Right cardiac atrium (tissue), 5 donors: Measurements from ENCODE around the gene FAM227B. TPM values are rescaled to one million over a fixed set of nuclear protein-coding genes. Genes with fewer than 3 reads are reported as not detected.

ENCODE experiments used
- ATAC-seq, 2 donors: fragments of 200-7000 bp; cut with Tn5 transposase; one replicate each; pipeline versions ENCODE4 v1.8.0 to v1.9.1; 2020; ENCODE audit warnings: moderate library complexity in 2 of 2, mild to moderate bottlenecking in 1 of 2
- DNase-seq, 3 donors: peaks; one replicate each; pipeline ENCODE4 v3.0.0-alpha.2; 2020
- H3K27ac ChIP-seq: one replicate; pipeline ENCODE4 v1.5.1; 2013; ENCODE audit warnings: mild to moderate bottlenecking, low read length, control low read depth, moderate library complexity
- H3K27me3 ChIP-seq: one replicate; pipeline ENCODE4 v1.6.1; 2013; ENCODE audit not compliant: control insufficient read depth, insufficient read depth
- H3K4me1 ChIP-seq: one replicate; pipeline ENCODE4 v1.6.1; 2013; ENCODE audit warnings: low read length; ENCODE audit not compliant: control insufficient read depth, insufficient read depth
- H3K4me3 ChIP-seq: one replicate; pipeline ENCODE4 v1.5.1; 2013; ENCODE audit warnings: low read length, control low read depth
- H3K9me3 ChIP-seq: one replicate; pipeline ENCODE4 v1.6.1; 2013; ENCODE audit warnings: low read length; ENCODE audit not compliant: control insufficient read depth
- WGBS: extraction: QIAGEN DNeasy Blood & Tissue Kit; methylation state at CpG from one replicate; pipeline ENCODE4 v1.1.7; 2013; 5-methylcytosine and 5-hydroxymethylcytosine counted together
- intact Hi-C, 4 donors: fragments of 100-400 bp; cut with DNase I; formaldehyde crosslinking; loops; one replicate each; pipeline versions ENCODE4 v1.11.0 to v1.14.0; 2022 to 2023
- polyA plus RNA-seq: library from polyadenylated mRNA; stranded (reverse); fragments of 200-250 nt; gene quantifications from one replicate; pipeline ENCODE4 v1.2.3, GENCODE V29; 2013
- total RNA-seq, 4 donors: library from RNA; stranded (reverse); fragmentation: NEBNext Ultra II Directional; extraction: Animal tissue kit (Norgen Biotek cat#: 25700); gene quantifications; one replicate each; pipeline ENCODE4 v1.2.1, GENCODE V29; 2021
- donor health status: healthy with polysubstance abuse.
- donor health status: DM: no; HTN: yes; CAD: no.
- donor health status: DM: no; HTN: no; CAD: no.
- donor health status: DM: no; HTN: yes; CAD: no; lungs with severe emphysema.
- donor health status: DM: yes; HTN: yes; CAD: no.

FAM227B gene
- total and polyA plus RNA-seq, 5 donors: 9.8 to 19.2 (median 12.4) TPM

DNA sequence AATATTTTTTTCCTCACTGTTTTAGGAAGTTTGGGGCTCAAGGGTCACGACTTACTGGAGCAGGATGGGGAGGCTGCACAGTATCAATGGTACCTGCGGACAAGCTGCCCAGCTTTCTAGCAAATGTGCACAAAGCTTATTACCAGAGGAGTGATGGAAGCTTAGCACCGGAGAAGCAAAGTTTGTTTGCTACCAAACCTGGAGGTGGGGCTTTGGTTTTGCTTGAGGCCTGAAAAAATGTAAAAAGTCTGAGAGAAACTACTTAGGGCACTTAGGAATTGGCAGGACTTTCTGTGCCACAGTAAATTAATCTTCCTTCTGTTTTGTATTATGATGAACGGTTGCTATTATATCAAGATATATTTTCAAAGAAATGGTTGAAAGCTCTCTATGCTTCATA is 292.7 kb downstream of the FAM227B start:
- H3K27me3 ChIP-seq: no peaks in the 10 kb centered on the region
- ATAC-seq: no peak
- no peak overlapping the region for H3K27ac ChIP-seq
- no peak overlapping the region for H3K4me3 ChIP-seq
- no peak for DNase-seq
- no peaks in the 10 kb centered on the region for H3K9me3 ChIP-seq
- no peaks in the 10 kb centered on the region for H3K4me1 ChIP-seq
- intact Hi-C loops: no loop called here
- 87% methylated on average over 4 of the region's 4 CpGs for WGBS

DNA sequence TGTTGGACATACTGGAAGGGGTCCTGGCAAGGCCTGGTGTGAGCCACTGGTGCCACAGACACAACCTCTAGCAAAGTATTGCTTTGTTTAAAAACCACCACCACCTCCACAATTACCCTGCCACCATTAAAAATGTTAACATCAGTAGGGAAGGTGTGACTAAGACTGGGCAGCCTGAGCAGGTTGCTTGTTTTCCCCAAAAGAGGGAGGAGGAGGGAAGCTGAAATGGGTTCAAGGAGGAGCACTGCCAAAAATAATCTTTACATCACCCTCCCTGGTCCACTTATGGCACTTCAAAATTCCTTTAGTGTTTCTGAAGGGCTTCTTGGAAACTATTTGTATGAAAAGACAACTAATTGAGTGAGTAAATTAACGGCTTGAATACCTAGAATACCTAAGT is 297.4 kb downstream of the FAM227B start:
- 92% methylated on average over 1 of the region's 1 CpG for WGBS
- Histone ChIP-seq H3K4me3 (no peak overlapping the region), H3K9me3 (no peaks in the 10 kb centered on the region), H3K27me3 (no peaks in the 10 kb centered on the region), H3K27ac (no peak overlapping the region), H3K4me1 (no peaks in the 10 kb centered on the region)
- DNase-seq: no peak
- intact Hi-C loops: no loop called here
- ATAC-seq: no peak

DNA sequence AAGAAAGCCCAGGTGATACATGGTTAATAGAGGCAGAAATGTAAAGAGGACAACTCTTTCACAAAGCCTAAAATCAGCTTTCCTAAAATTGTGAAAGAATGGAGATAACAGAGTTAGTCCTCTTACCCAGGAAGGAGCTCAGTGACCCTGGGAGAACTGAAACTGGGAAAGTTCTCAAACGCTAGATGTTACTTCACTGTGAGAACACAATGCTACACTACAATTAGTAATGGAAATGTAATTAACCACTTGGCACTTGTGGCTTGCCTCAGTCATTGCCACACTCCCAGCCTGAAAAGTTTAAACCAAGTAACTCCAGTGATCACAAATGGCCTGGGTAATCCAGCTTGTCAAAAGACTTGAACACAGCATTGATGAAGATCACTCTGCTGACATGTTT is 300.3 kb downstream of the FAM227B start:
- peak; percentile 47 to 76 for ATAC-seq
- WGBS: 51% methylated on average over 1 of the region's 1 CpG
- no peak for DNase-seq
- Histone ChIP-seq H3K27ac (no peak overlapping the region), H3K27me3 (no peaks in the 10 kb centered on the region), H3K4me3 (no peak overlapping the region), H3K4me1 (no peaks in the 10 kb centered on the region), H3K9me3 (no peaks in the 10 kb centered on the region)
- intact Hi-C loops: no loop called here

DNA sequence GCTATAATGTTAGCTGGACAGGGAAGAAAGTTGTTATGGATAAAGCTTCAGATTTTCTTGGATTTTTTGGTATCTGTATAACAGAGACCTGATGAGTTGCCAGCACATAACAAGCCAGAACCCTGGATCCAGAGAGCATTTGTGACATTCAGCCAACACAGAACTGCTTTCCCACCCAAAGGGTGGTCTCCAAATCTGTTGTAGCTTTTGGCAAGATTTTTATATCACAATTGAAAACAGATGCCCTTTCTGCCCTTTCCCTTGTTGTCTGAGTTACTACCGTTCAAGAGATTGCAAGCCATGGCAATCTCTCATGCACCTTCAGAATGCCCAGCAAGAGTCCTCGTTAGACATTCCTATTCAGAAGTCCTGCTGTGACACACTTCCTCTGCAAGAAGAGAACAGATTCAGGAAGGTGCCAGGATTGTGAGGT is 305.2 kb downstream of the FAM227B start:
- DNase-seq (no peak), ATAC-seq (peak in 1 of 2 donors; percentile 57)
- 45% methylated on average over 2 of the region's 2 CpGs for WGBS
- intact Hi-C loops: no loop called here
- Histone ChIP-seq H3K4me1 (no peaks in the 10 kb centered on the region), H3K4me3 (no peak overlapping the region), H3K27me3 (no peaks in the 10 kb centered on the region), H3K9me3 (no peaks in the 10 kb centered on the region), H3K27ac (no peak overlapping the region)

- Histone ChIP-seq H3K4me1 (no peaks in the 10 kb centered on the region), H3K27ac (no peak overlapping the region), H3K4me3 (no peak overlapping the region), H3K27me3 (no peaks in the 10 kb centered on the region), H3K9me3 (no peaks in the 10 kb centered on the region)
- ATAC-seq: peak; percentile 52 to 87
- WGBS: 26% methylated on average over 1 of the region's 1 CpG
- intact Hi-C loops: no loop called here
- DNase-seq: peak; percentile 27 to 75 (median 65)
Observed at GRCh38 chr15:49314716-49315115, 305.9 kb downstream of the FAM227B start.

- Histone ChIP-seq H3K4me1 (no peaks in the 10 kb centered on the region), H3K27ac (no peak overlapping the region), H3K27me3 (no peaks in the 10 kb centered on the region), H3K4me3 (no peak overlapping the region), H3K9me3 (no peaks in the 10 kb centered on the region)
- no peak for DNase-seq
- peak in 1 of 2 donors; percentile 54 for ATAC-seq
- WGBS: 97% methylated on average over 1 of the region's 1 CpG
- intact Hi-C loops: no loop called here
Observed at GRCh38 chr15:49313650-49314049, 307.0 kb downstream of the FAM227B start.

DNA sequence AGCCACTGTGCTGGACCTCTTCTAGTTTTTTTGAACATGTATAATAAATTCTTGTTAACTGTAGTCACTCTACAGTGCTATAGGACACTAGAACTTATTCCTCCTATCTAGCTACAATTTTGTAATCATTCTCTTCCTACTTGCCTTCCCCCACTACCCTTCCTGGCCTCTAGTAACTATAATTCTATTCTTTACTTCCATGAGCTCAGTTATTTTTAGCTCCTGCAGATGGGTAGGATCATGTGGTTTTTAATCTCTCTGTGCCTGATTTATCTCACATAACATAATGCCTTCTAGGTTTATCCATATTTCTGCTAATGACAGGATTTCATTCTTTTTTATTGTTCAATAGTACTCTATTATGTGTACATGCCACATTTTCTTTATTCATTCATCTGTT is 310.7 kb downstream of the FAM227B start:
- intact Hi-C loops: no loop called here
- no peak for ATAC-seq
- DNase-seq: no peak
- Histone ChIP-seq H3K4me1 (no peaks in the 10 kb centered on the region), H3K9me3 (no peaks in the 10 kb centered on the region), H3K27me3 (no peaks in the 10 kb centered on the region), H3K4me3 (no peak overlapping the region), H3K27ac (no peak overlapping the region)

DNA sequence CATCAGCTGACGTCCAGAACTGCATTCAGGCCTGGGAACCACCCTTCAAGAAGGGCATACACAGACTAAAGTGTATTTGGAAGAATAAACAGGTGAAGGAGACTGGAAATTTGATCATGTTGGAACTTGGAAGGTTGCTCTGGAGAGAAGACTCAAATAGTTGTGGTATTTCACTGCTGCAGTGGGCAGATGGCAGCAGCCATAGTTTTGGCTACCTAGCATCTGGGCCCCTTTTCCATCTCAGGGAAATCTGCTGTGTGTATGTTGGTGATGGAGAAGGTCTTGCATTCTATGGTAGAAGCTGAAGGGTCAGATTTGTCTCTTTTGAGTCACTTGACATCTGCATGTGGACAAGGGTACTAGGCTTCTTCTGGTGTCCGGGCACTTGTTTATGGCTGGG is 311.9 kb downstream of the FAM227B start:
- no peak for ATAC-seq
- Histone ChIP-seq H3K4me3 (no peak overlapping the region), H3K4me1 (no peaks in the 10 kb centered on the region)

DNA sequence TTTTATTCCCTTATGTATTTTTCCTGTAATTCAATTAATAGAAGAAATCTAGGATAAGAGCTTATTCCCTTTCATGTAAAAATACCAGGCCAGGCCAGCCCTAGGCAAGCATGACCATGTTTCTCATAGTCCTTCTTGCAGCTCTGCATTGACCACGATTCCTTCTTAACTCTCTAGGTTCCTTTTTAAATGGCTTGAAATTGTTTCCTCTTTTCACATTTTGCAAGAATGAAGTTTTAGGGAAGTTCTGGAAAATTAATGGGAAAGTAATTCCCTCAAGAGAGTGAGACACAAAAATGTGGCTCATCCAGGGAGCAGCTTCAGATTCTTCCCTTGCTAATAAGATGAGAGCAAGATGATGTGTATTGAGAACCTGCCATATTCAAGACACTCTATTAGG is 314.1 kb downstream of the FAM227B start:
- intact Hi-C loops: no loop called here
- DNase-seq: no peak
- WGBS: 84% methylated on average over 1 of the region's 1 CpG

More for the DNA sequence above, 311.9 kb downstream of the FAM227B start:
- DNase-seq: no peak
- intact Hi-C loops: no loop called here
- no peaks in the 10 kb centered on the region for H3K9me3 ChIP-seq
- no peak overlapping the region for H3K27ac ChIP-seq
- whole genome bisulfite sequencing: 86% methylated on average over 2 of the region's 2 CpGs
- no peaks in the 10 kb centered on the region for H3K27me3 ChIP-seq

DNA sequence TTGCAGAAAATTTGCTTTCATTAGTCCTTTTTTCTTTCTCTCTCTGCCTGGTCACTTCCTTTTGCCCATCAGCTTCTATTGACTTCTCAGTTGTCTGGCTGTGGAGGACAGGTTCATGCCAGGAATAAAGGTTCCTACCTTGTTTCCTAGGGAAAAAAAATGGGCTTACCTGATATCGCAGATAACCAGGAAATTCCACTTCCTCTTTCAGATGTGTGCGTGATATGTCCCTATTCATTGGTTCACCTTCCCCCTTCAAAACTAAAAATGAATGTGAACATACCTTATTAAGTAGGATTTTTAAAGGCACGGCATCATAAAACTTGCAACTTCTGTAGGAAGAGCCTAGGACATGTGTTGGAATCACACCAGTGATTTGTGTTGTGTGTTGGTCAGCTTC is 317.6 kb downstream of the FAM227B start:
- Histone ChIP-seq H3K9me3 (no peaks in the 10 kb centered on the region), H3K27me3 (no peaks in the 10 kb centered on the region), H3K4me1 (no peaks in the 10 kb centered on the region), H3K27ac (no peak overlapping the region), H3K4me3 (no peak overlapping the region)
- intact Hi-C loops: no loop called here
- ATAC-seq: no peak
- no peak for DNase-seq
- 82% methylated on average over 3 of the region's 3 CpGs for WGBS

More for the DNA sequence above, 314.1 kb downstream of the FAM227B start:
- H3K27me3 ChIP-seq: no peaks in the 10 kb centered on the region
- H3K9me3 ChIP-seq: no peaks in the 10 kb centered on the region
- no peaks in the 10 kb centered on the region for H3K4me1 ChIP-seq
- H3K27ac ChIP-seq: no peak overlapping the region
- ATAC-seq: no peak
- no peak overlapping the region for H3K4me3 ChIP-seq

DNA sequence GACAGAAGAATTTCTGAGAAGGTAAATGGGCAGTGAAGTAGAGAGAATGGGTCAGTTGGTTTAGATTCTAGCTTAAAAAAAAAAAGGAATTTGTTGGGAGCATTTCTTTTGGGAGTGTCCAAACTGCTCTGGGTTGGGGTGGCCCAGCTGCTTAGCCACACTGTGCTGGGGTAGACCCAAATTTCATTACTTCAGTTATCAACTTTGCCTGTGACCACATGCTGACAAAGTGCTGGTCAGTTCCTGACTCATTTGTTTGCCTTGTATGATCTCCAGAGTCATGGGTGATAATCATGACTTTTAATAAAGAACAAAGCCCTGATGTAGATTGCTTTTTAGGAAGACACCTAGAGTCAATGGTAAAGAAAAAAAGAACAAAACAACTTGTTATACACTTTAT is 319.1 kb downstream of the FAM227B start:
- Histone ChIP-seq H3K27ac (no peak overlapping the region), H3K27me3 (no peaks in the 10 kb centered on the region), H3K9me3 (no peaks in the 10 kb centered on the region), H3K4me3 (no peak overlapping the region), H3K4me1 (no peaks in the 10 kb centered on the region)
- ATAC-seq: no peak
- intact Hi-C loops: no loop called here
- DNase-seq: no peak

GRCh38 chr15:49300856-49301255 is 319.8 kb downstream of the FAM227B start:
- 92% methylated on average over 3 of the region's 3 CpGs for WGBS
- DNase-seq: no peak
- H3K9me3 ChIP-seq: no peaks in the 10 kb centered on the region
- no peak for ATAC-seq
- H3K4me1 ChIP-seq: no peaks in the 10 kb centered on the region
- no peak overlapping the region for H3K27ac ChIP-seq
- no peak overlapping the region for H3K4me3 ChIP-seq
- intact Hi-C loops: no loop called here
- no peaks in the 10 kb centered on the region for H3K27me3 ChIP-seq
